Choroid plexus epithelial cell (primary cell): ENCODE data around the gene SRGAP1.
"Not testable (repeated sequence)": the region's sequence is repeated elsewhere in the genome, so short reads cannot be mapped to it uniquely, and the experiment has no call there.

Source experiments
- DNase-seq: peaks from one replicate; pipeline ENCODE4 v3.0.0-alpha.2; 2010; ENCODE audit warnings: low read depth
- H3K4me3 ChIP-seq: 2 replicates; pipeline ENCODE4 v1.5.1; 2011; ENCODE audit warnings: low read depth, mild to moderate bottlenecking, control low read depth, low read length, moderate library complexity
- CTCF ChIP-seq: conservative IDR thresholded peaks from 2 replicates; pipeline ENCODE4 v1.5.1; 2011; ENCODE audit warnings: low read depth, mild to moderate bottlenecking, control low read depth, inconsistent platforms, low read length, moderate library complexity

The SRGAP1 gene

GRCh38 chr12:64193931-64194330, 349.4 kb downstream of the SRGAP1 start:
- TF ChIP-seq CTCF: no peak
- DNase-seq: no peak
- no peak overlapping the region for H3K4me3 ChIP-seq

- DNase-seq: peak; percentile 91
- no peak overlapping the region for H3K4me3 ChIP-seq
- TF ChIP-seq CTCF: no peak
Measured at GRCh38 chr12:64194333-64195149, 350.0 kb downstream of the SRGAP1 start.

DNA sequence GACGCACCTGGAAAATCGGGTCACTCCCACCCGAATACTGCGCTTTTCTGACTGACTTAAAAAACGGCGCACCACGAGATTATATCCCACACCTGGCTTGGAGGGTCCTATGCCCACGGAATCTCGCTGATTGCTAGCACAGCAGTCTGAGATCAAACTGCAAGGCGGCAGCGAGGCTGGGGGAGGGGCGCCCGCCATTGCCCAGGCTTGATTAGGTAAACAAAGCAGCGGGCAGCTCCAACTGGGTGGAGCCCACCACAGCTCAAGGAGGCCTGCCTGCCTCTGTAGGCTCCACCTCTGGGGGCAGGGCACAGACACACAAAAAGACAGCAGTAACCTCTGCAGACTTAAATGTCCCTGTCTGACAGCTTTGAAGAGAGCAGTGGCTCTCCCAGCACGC, 351.3 kb downstream of the SRGAP1 start:
- H3K4me3 ChIP-seq, DNase-seq: not testable (repeated sequence)

GRCh38 chr12:64203036-64203435, 358.5 kb downstream of the SRGAP1 start:
- DNase-seq: no peak
- H3K4me3 ChIP-seq: no peak overlapping the region
- no peak for TF ChIP-seq CTCF

DNA sequence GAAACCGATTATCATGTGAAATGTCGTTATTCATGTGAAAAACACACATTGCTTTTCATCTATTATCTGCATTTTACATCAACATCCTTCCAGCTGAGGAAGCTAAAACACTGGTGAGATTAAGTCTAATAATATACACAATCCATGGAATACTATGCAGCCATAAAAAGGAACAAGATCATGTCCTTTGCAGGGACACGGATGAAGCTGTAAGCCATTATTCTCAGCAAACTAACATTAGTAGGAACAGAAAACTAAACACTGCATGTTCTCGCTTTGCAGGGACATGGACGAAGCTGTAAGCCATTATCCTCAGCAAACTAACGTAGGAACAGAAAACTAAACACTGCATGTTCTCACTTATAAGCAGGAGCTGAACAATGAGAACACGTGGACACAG, 359.3 kb downstream of the SRGAP1 start:
- TF ChIP-seq CTCF: no peak
- DNase-seq: no peak
- H3K4me3 ChIP-seq: no peak overlapping the region

GRCh38 chr12:64205542-64205941, 361.0 kb downstream of the SRGAP1 start:
- no peak overlapping the region for H3K4me3 ChIP-seq
- no peak for TF ChIP-seq CTCF
- no peak for DNase-seq

DNA sequence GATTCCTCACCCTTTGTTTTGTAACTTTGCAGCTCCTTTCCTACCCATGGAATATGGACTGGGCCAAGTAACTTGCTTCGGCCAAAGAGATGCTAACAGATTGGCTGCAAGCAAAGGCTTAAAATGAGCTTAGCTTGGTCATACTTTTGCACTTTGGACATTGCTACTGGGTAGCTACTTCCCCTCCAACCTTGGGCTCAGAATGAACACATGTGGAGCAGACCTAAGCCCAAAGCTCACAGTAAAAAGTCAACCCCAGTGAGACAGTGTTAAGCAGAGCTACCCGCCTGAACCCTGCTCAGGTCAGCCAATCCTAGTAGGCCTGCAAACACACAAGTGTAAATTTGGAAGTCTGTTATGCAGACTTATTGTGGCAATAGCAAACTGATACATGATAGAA, 363.0 kb downstream of the SRGAP1 start:
- no peak for DNase-seq
- no peak overlapping the region for H3K4me3 ChIP-seq
- no peak for TF ChIP-seq CTCF
